Fibroblast of lung (primary cell): Measurements from ENCODE around the gene COQ4. TPM values are rescaled to one million over a fixed set of nuclear protein-coding genes. Genes with fewer than 3 reads are reported as not detected.

ENCODE experiments used
- DNase-seq, 2 donors: peaks; one replicate each; pipeline versions ENCODE4 v3.0.0 to v3.0.0-alpha.2; 2010; ENCODE audit warnings: low read depth in 2 of 2
- H2AFZ ChIP-seq: 2 replicates; pipeline ENCODE4 v1.5.1; 2012; ENCODE audit warnings: low read length, control low read depth, inconsistent platforms
- H3K27ac ChIP-seq: 2 replicates; pipeline ENCODE4 v1.5.1; 2011; ENCODE audit warnings: low read length, control low read depth; ENCODE audit not compliant: insufficient read depth
- H3K27me3 ChIP-seq: 2 replicates; pipeline ENCODE4 v1.5.1; 2011; ENCODE audit warnings: mild to moderate bottlenecking, low read length; ENCODE audit not compliant: control insufficient read depth, insufficient read depth
- H3K36me3 ChIP-seq: 2 replicates; pipeline ENCODE4 v1.5.1; 2011; ENCODE audit warnings: low read length; ENCODE audit not compliant: control insufficient read depth, insufficient read depth
- H3K4me1 ChIP-seq: 2 replicates; pipeline ENCODE4 v1.5.1; 2011; ENCODE audit warnings: low read length; ENCODE audit not compliant: control insufficient read depth, insufficient read depth; ENCODE audit errors: extremely low read depth
- H3K4me2 ChIP-seq: 2 replicates; pipeline ENCODE4 v1.5.1; 2011; ENCODE audit warnings: low read length, control low read depth; ENCODE audit not compliant: insufficient read depth; ENCODE audit errors: extremely low read depth
- H3K4me3 ChIP-seq, 4 experiments: fragments of 200-600 bp in 1 of 4; sonication (generic) in 1 of 4; replicated peaks in 1 of 4; 2 replicates each; pipeline ENCODE4 v1.5.1; 2011 to 2016; ENCODE audit warnings: low read length in 4 of 4, low read depth in 3 of 4, mild to moderate bottlenecking in 3 of 4, control low read depth in 2 of 4, inconsistent platforms in 1 of 4, mixed read lengths in 1 of 4; ENCODE audit not compliant: insufficient read depth in 1 of 4; ENCODE audit errors: control extremely low read depth in 1 of 4
- H3K79me2 ChIP-seq: 2 replicates; pipeline ENCODE4 v1.5.1; 2012; ENCODE audit warnings: mild to moderate bottlenecking, low read length, inconsistent platforms; ENCODE audit not compliant: control insufficient read depth, insufficient read depth
- H3K9ac ChIP-seq: 2 replicates; pipeline ENCODE4 v1.5.1; 2011; ENCODE audit warnings: mild to moderate bottlenecking, low read length, control low read depth; ENCODE audit not compliant: insufficient read depth
- H3K9me3 ChIP-seq: 2 replicates; pipeline ENCODE4 v1.5.1; 2012; ENCODE audit warnings: low read depth, low read length; ENCODE audit not compliant: control insufficient read depth, insufficient read depth
- H4K20me1 ChIP-seq: 2 replicates; pipeline ENCODE4 v1.5.1; 2011; ENCODE audit warnings: low read length; ENCODE audit not compliant: control insufficient read depth, insufficient read depth; ENCODE audit errors: extremely low read depth
- EZH2 ChIP-seq: IDR thresholded peaks from 2 replicates; pipeline ENCODE4 v1.5.1; 2012; ENCODE audit warnings: low read length, control low read depth, mild to moderate bottlenecking; ENCODE audit errors: missing control alignments
- polyA plus RNA-seq, 2 donors: library from polyadenylated mRNA; depleted of rRNA in 1 of 2; stranded (reverse) in 1 of 2; unstranded in 1 of 2; fragments of >200 nt; gene quantifications; 2 replicates each; pipeline ENCODE4 v1.2.1, GENCODE V29; 2011 to 2012; ENCODE audit warnings: missing spikeins in 1 of 2
- total RNA-seq: library from RNA; depleted of rRNA; stranded (reverse); fragments of >200 nt; gene quantifications from 2 replicates; pipeline ENCODE4 v1.2.1, GENCODE V29; 2014
- TF ChIP-seq, protein P1 (sequence below), 2 donors: IDR thresholded peaks in 1 of 2; conservative IDR thresholded peaks in 1 of 2; 1 replicate in 1 of 2; 2 replicates in 1 of 2; pipeline ENCODE4 v1.5.1; 2011 to 2012; ENCODE audit warnings: low read length in 2 of 2, control low read depth in 1 of 2, inconsistent platforms in 1 of 2, low read depth in 1 of 2, mild to moderate bottlenecking in 1 of 2

The COQ4 gene
- total and polyA plus RNA-seq, 2 donors (not counting 1 experiment from before 2014, with no cell fraction given) = 11.2 to 18.7 TPM

DNA sequence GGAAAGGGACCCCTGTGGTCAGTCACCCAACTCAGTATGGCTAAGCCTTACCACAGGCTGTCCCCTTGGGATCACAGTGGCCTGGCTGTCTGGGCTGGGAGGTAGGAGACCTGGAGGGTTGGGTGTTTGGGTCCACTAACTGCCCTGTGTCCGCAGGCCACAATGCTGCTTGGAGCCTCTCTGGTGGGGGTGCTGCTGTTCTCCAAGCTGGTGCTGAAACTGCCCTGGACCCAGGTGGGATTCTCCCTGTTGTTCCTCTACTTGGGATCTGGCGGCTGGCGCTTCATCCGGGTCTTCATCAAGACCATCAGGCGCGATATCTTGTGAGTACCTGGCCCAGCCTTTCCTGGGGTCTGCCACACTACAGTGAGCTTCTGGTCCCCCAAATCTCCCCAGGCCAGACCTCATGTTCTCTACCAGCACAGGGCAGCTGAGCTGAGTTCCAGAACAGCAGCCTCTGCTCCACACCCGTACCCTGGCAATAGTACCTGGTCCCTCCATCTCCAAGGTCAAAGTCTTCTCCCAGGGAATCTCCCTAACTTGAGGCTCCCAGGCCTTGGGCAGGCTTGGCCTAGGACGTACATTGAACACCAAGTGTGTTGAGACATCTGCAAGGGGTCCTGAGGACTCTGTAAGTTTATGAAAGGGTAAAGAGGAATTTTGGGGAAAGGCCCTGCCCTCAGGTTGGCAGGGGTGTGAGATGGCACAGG lies 20.5 kb downstream of the COQ4 start:
- Histone ChIP-seq H3K27me3 (no peaks in the 10 kb centered on the region), H3K27ac (no peak overlapping the region), H3K9ac (no peak overlapping the region), H3K4me3 (no peak overlapping the region), H3K36me3 (peaks cover 13% of the 10 kb centered on the region), H3K9me3 (no peaks in the 10 kb centered on the region), H3K79me2 (no peaks in the 10 kb centered on the region), H3K4me2 (no peak overlapping the region), H2AFZ (no peak overlapping the region), H4K20me1 (no peaks in the 10 kb centered on the region), H3K4me1 (peaks cover 2% of the 10 kb centered on the region)
- no peak for TF ChIP-seq EZH2
- TF ChIP-seq, protein P1, sequence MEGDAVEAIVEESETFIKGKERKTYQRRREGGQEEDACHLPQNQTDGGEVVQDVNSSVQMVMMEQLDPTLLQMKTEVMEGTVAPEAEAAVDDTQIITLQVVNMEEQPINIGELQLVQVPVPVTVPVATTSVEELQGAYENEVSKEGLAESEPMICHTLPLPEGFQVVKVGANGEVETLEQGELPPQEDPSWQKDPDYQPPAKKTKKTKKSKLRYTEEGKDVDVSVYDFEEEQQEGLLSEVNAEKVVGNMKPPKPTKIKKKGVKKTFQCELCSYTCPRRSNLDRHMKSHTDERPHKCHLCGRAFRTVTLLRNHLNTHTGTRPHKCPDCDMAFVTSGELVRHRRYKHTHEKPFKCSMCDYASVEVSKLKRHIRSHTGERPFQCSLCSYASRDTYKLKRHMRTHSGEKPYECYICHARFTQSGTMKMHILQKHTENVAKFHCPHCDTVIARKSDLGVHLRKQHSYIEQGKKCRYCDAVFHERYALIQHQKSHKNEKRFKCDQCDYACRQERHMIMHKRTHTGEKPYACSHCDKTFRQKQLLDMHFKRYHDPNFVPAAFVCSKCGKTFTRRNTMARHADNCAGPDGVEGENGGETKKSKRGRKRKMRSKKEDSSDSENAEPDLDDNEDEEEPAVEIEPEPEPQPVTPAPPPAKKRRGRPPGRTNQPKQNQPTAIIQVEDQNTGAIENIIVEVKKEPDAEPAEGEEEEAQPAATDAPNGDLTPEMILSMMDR (conservative IDR thresholded peaks at IDR 0.05 in 1 of 2, IDR thresholded peaks at IDR 0.05 in 1 of 2; ENCODE audit: low read depth in 1 of 2, low read length in 2 of 2) = no peak
- no peak for DNase-seq

DNA sequence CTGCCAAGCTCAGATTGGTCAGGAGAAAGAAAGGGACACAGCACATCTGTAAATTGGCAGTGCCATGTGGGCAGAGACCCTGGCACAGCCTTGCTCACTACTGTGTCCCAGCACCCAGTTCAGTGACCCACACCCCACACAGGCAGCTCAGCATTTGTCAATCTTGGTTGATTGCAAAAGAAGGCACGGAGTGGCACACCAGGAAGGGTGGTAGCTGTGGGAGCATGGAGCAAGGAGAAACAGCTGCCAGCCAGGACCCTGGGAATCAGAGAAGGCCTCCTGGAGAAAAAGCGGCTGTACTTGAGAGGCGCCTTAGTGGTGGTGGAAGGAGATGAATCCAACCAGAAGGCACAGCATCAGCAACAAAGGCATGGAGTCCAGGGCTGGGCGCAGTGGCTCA lies 21.2 kb downstream of the COQ4 start:
- H3K4me1 ChIP-seq = peaks cover 2% of the 10 kb centered on the region
- DNase-seq = no peak
- H3K79me2 ChIP-seq = no peaks in the 10 kb centered on the region
- no peaks in the 10 kb centered on the region for H4K20me1 ChIP-seq
- no peak overlapping the region for H3K4me2 ChIP-seq
- peaks cover 13% of the 10 kb centered on the region for H3K36me3 ChIP-seq
- no peak overlapping the region for H3K9ac ChIP-seq
- H3K27me3 ChIP-seq = no peaks in the 10 kb centered on the region
- H3K4me3 ChIP-seq = no peak overlapping the region
- H3K9me3 ChIP-seq = no peaks in the 10 kb centered on the region
- H3K27ac ChIP-seq = no peak overlapping the region
- TF ChIP-seq, protein P1 (conservative IDR thresholded peaks at IDR 0.05 in 1 of 2, IDR thresholded peaks at IDR 0.05 in 1 of 2; ENCODE audit: low read depth in 1 of 2, low read length in 2 of 2) = no peak
- TF ChIP-seq EZH2 = no peak
- H2AFZ ChIP-seq = no peak overlapping the region

DNA sequence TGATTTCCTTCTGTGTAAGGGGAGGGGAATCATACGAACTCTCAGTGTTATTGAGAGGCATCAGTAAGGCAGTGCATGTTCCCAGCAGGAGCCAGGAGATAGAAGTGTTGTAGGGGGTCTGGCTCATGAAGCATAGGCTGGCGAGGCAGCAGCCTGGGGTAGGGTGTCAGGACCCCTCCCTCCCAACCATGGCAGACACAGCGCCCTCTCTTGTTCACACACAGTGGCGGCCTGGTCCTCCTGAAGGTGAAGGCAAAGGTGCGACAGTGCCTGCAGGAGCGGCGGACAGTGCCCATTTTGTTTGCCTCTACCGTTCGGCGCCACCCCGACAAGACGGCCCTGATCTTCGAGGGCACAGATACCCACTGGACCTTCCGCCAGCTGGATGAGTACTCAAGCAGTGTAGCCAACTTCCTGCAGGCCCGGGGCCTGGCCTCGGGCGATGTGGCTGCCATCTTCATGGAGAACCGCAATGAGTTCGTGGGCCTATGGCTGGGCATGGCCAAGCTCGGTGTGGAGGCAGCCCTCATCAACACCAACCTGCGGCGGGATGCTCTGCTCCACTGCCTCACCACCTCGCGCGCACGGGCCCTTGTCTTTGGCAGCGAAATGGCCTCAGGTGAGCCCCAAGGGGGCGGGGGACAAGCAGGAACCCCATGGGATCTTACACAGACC lies 22.4 kb downstream of the COQ4 start:
- no peak overlapping the region for H2AFZ ChIP-seq
- no peak overlapping the region for H3K4me3 ChIP-seq
- no peak overlapping the region for H3K9ac ChIP-seq
- H3K4me1 ChIP-seq = peaks cover 2% of the 10 kb centered on the region
- no peak overlapping the region for H3K4me2 ChIP-seq
- no peaks in the 10 kb centered on the region for H3K27me3 ChIP-seq
- H4K20me1 ChIP-seq = no peaks in the 10 kb centered on the region
- DNase-seq = no peak
- H3K27ac ChIP-seq = no peak overlapping the region
- H3K36me3 ChIP-seq = peaks cover 15% of the 10 kb centered on the region
- TF ChIP-seq, protein P1 (conservative IDR thresholded peaks at IDR 0.05 in 1 of 2, IDR thresholded peaks at IDR 0.05 in 1 of 2; ENCODE audit: low read depth in 1 of 2, low read length in 2 of 2) = no peak
- no peak for TF ChIP-seq EZH2
- no peaks in the 10 kb centered on the region for H3K79me2 ChIP-seq
- H3K9me3 ChIP-seq = no peaks in the 10 kb centered on the region
